HCT116 (cell line): ENCODE results near the gene BEGAIN. TPM values are rescaled to one million over a fixed set of nuclear protein-coding genes. Genes with fewer than 3 reads are reported as not detected.

Experiments
- ATAC-seq: fragments of 200-7000 bp; cut with Tn5 transposase; 2 replicates; pipeline ENCODE4 v1.9.1; 2020; ENCODE audit warnings: mild to moderate bottlenecking, moderate library complexity
- BruUV-seq: library from RNA; stranded (reverse); fragments of 400-500 nt; replicated peaks from 2 replicates; lab custom pipeline; 2021; lab: Mats Ljungman, UMichigan
- CTCF ChIA-PET: fragments of 300-600 bp; sonication (Branson Sonifier 250); formaldehyde crosslinking; loops from one replicate; lab custom pipeline; 2021; ENCODE audit warnings: antibody characterized with exemption; lab: Charles Lee
- POLR2A ChIA-PET: fragments of 300-600, 350-600 bp; sonication (Branson Sonifier 250); formaldehyde crosslinking; loops from one replicate; lab custom pipeline; 2021; ENCODE audit warnings: antibody characterized with exemption; lab: Charles Lee
- RAD21 ChIA-PET, 2 experiments: fragments of 300-600 bp; sonication (Branson Sonifier 250); formaldehyde crosslinking; loops; one replicate each; lab custom pipeline; 2023; ENCODE audit warnings: low total read pairs in 2 of 2; ENCODE audit not compliant: uncharacterized antibody in 2 of 2, unreplicated experiment in 2 of 2, low non-redundant PET in 1 of 2; lab: Charles Lee
- DNase-seq: peaks from one replicate; pipeline ENCODE4 v3.0.0-alpha.2; 2010; ENCODE audit warnings: low read depth, low spot score
- H2AFZ ChIP-seq: fragments of 200-600 bp; shearing (Covaris generic), sonication (generic); 2 replicates; pipeline ENCODE4 v1.6.1; 2017; ENCODE audit warnings: low read depth, mixed run types, mixed read lengths, antibody characterized with exemption, low read length; ENCODE audit not compliant: poor library complexity, severe bottlenecking
- H3K27ac ChIP-seq: 2 replicates; pipeline ENCODE4 v1.5.1; 2012; ENCODE audit warnings: low read depth, low read length
- H3K27me3 ChIP-seq: fragments of 200-600 bp; sonication (generic); 2 replicates; pipeline ENCODE4 v1.6.1; 2016; ENCODE audit warnings: mixed run types, low read length, mixed read lengths; ENCODE audit not compliant: insufficient read depth
- H3K36me3 ChIP-seq, 2 experiments: fragments of 200-500 bp in 1 of 2; fragments of 200-600 bp in 1 of 2; sonication (Bioruptor generic) in 1 of 2; sonication (generic) in 1 of 2; 2 replicates each; pipeline versions ENCODE4 v1.5.1 to v1.6.1; 2014 to 2016; ENCODE audit warnings: low read length in 2 of 2, inconsistent platforms in 1 of 2, mixed read lengths in 1 of 2, mixed run types in 1 of 2; ENCODE audit not compliant: insufficient read depth in 2 of 2, control insufficient read depth in 1 of 2
- H3K4me1 ChIP-seq, 2 experiments: fragments of 200-600 bp in 1 of 2; sonication (generic) in 1 of 2; 2 replicates each; pipeline versions ENCODE4 v1.5.1 to v1.6.1; 2012 to 2017; ENCODE audit warnings: low read length in 2 of 2, inconsistent platforms in 1 of 2, mild to moderate bottlenecking in 1 of 2, mixed read lengths in 1 of 2, mixed run types in 1 of 2, moderate library complexity in 1 of 2; ENCODE audit not compliant: insufficient read depth in 2 of 2, control insufficient read depth in 1 of 2
- H3K4me2 ChIP-seq: fragments of 200-600 bp; sonication (generic); 2 replicates; pipeline ENCODE4 v1.6.1; 2017; ENCODE audit warnings: mixed run types, low read length, mixed read lengths
- H3K4me3 ChIP-seq, 2 experiments: fragments of 200-600 bp in 1 of 2; sonication (generic) in 1 of 2; replicated peaks in 1 of 2; 2 replicates each; pipeline ENCODE4 v1.5.1; 2011 to 2016; ENCODE audit warnings: low read length in 2 of 2, control low read depth in 1 of 2, low read depth in 1 of 2, mild to moderate bottlenecking in 1 of 2, mixed read lengths in 1 of 2, mixed run types in 1 of 2
- H3K79me2 ChIP-seq: fragments of 200-600 bp; sonication (generic); 2 replicates; pipeline ENCODE4 v1.6.1; 2017; ENCODE audit warnings: mild to moderate bottlenecking, mixed run types, low read length, moderate library complexity, mixed read lengths; ENCODE audit not compliant: insufficient read depth
- H3K9ac ChIP-seq: fragments of 200-600 bp; sonication (generic); 2 replicates; pipeline ENCODE4 v1.6.1; 2016; ENCODE audit warnings: low read length, mixed read lengths
- H3K9me2 ChIP-seq: fragments of 200-600 bp; sonication (generic), shearing (Covaris generic); 2 replicates; pipeline ENCODE4 v1.6.1; 2017; ENCODE audit warnings: mixed run types, mild to moderate bottlenecking, moderate library complexity; ENCODE audit not compliant: insufficient read depth
- H3K9me3 ChIP-seq, 2 experiments: fragments of 200-500 bp in 1 of 2; fragments of 200-600 bp in 1 of 2; sonication (Bioruptor generic) in 1 of 2; sonication (generic) in 1 of 2; 2 replicates each; pipeline ENCODE4 v1.6.1; 2014 to 2017; ENCODE audit warnings: low read length in 2 of 2, mixed read lengths in 2 of 2, inconsistent platforms in 1 of 2, low read depth in 1 of 2, mild to moderate bottlenecking in 1 of 2, mixed run types in 1 of 2, moderate library complexity in 1 of 2; ENCODE audit not compliant: control insufficient read depth in 1 of 2, insufficient read depth in 1 of 2
- H4K20me1 ChIP-seq: fragments of 200-600 bp; sonication (generic), shearing (Covaris generic); 2 replicates; pipeline ENCODE4 v1.6.1; 2017; ENCODE audit warnings: mixed run types, mild to moderate bottlenecking, moderate library complexity; ENCODE audit not compliant: insufficient read depth
- ATF3 ChIP-seq: IDR thresholded peaks from 2 replicates; pipeline ENCODE4 v1.6.1; 2012
- CBX3 ChIP-seq: IDR thresholded peaks from 2 replicates; pipeline ENCODE4 v1.6.1; 2012; ENCODE audit warnings: low read depth
- CTCF ChIP-seq, 3 experiments: fragments of 200-600 bp in 1 of 3; sonication (generic) in 1 of 3; IDR thresholded peaks in 2 of 3; conservative IDR thresholded peaks in 1 of 3; 2 replicates each; pipeline ENCODE4 v1.5.1; 2012 to 2017; ENCODE audit warnings: low read depth in 2 of 3, low read length in 2 of 3, antibody characterized with exemption in 1 of 3, borderline replicate concordance in 1 of 3, control low read depth in 1 of 3, mild to moderate bottlenecking in 1 of 3, mixed read lengths in 1 of 3, mixed run types in 1 of 3, moderate library complexity in 1 of 3; ENCODE audit not compliant: insufficient read depth in 1 of 3
- ELF1 ChIP-seq: IDR thresholded peaks from 2 replicates; pipeline ENCODE4 v1.6.1; 2012; ENCODE audit warnings: low read depth, borderline replicate concordance
- EZH2 ChIP-seq: fragments of 200-600 bp; sonication (generic); IDR thresholded peaks from 2 replicates; pipeline ENCODE4 v1.6.1; 2017; ENCODE audit warnings: antibody characterized with exemption, mixed run types
- EZH2phosphoT487 ChIP-seq: fragments of 200-600 bp; IDR thresholded peaks from 2 replicates; pipeline ENCODE4 v1.6.1; 2018; ENCODE audit warnings: antibody characterized with exemption, borderline replicate concordance
- FOSL1 ChIP-seq: IDR thresholded peaks from 2 replicates; pipeline ENCODE4 v1.6.1; 2012; ENCODE audit warnings: low read depth
- MAX ChIP-seq: IDR thresholded peaks from 2 replicates; pipeline ENCODE4 v1.6.1; 2012
- POLR2A ChIP-seq: IDR thresholded peaks from 2 replicates; pipeline ENCODE4 v1.7.0; 2011; ENCODE audit warnings: borderline replicate concordance; ENCODE audit not compliant: insufficient read depth, insufficient read length; ENCODE audit errors: extremely low read depth
- POLR2AphosphoS5 ChIP-seq: IDR thresholded peaks from 2 replicates; pipeline ENCODE4 v1.6.1; 2011; ENCODE audit warnings: mild to moderate bottlenecking, low read depth, low read length, moderate library complexity
- RAD21 ChIP-seq: IDR thresholded peaks from 2 replicates; pipeline ENCODE4 v1.6.1; 2012; ENCODE audit warnings: low read depth, mild to moderate bottlenecking
- REST ChIP-seq: IDR thresholded peaks from 2 replicates; pipeline ENCODE4 v1.6.1; 2012; ENCODE audit warnings: low read depth
- SIN3A ChIP-seq: IDR thresholded peaks from 2 replicates; pipeline ENCODE4 v1.6.1; 2012; ENCODE audit warnings: low read depth
- SRF ChIP-seq: IDR thresholded peaks from 2 replicates; pipeline ENCODE4 v1.6.1; 2012; ENCODE audit warnings: low read depth
- TCF7L2 ChIP-seq: IDR thresholded peaks from 2 replicates; pipeline ENCODE4 v1.7.0; 2011; ENCODE audit warnings: borderline replicate concordance, inconsistent platforms; ENCODE audit not compliant: insufficient read depth, insufficient read length; ENCODE audit errors: extremely low read depth
- YY1 ChIP-seq: IDR thresholded peaks from 2 replicates; pipeline ENCODE4 v1.6.1; 2011; ENCODE audit warnings: low read length, low read depth, moderate library complexity, mild to moderate bottlenecking; ENCODE audit not compliant: insufficient replicate concordance; ENCODE audit errors: extremely low read depth
- ZBTB33 ChIP-seq: IDR thresholded peaks from 2 replicates; pipeline ENCODE4 v1.6.1; 2011; ENCODE audit warnings: mild to moderate bottlenecking, low read length, moderate library complexity; ENCODE audit not compliant: insufficient replicate concordance; ENCODE audit errors: extremely low read depth
- ZFX ChIP-seq: fragments of 450-650 bp; IDR thresholded peaks from 2 replicates; pipeline ENCODE4 v1.6.1; 2017
- intact Hi-C: fragments of 100-400 bp; cut with micrococcal nuclease; formaldehyde crosslinking; loops from 2 replicates; pipeline ENCODE4 v1.10.0; 2022
- total RNA-seq: library from RNA; stranded (reverse); gene quantifications from one replicate; pipeline ENCODE4 v1.2.1, GENCODE V29; 2021; ENCODE audit not compliant: unreplicated experiment

The BEGAIN gene
- total RNA-seq, 1 experiment from 2014 or later = 8.5 TPM

GRCh38 chr14:100539003-100539660 lies 48.1 kb downstream of the BEGAIN start:
- Histone ChIP-seq H3K27ac (no peak overlapping the region), H3K4me1 (peaks cover 4 to 12% of the 10 kb centered on the region in 2 experiments; a peak in 3 of 4 replicates), H3K27me3 (no peaks in the 10 kb centered on the region), H3K4me3 (no peak overlapping the region), H3K9me3 (no peaks in the 10 kb centered on the region), H4K20me1 (no peaks in the 10 kb centered on the region), H3K4me2 (no peak overlapping the region), H3K9me2 (no peaks in the 10 kb centered on the region), H2AFZ (no peak overlapping the region), H3K9ac (no peak overlapping the region), H3K79me2 (no peaks in the 10 kb centered on the region), H3K36me3 (no peaks in the 10 kb centered on the region)
- TF ChIP-seq EZH2phosphoT487 = no peak
- TF ChIP-seq RAD21 = no peak
- TF ChIP-seq CTCF (IDR thresholded peaks at IDR 0.05 in 2 of 3, conservative IDR thresholded peaks at IDR 0.05 in 1 of 3; ENCODE audit: borderline replicate concordance in 1 of 3, insufficient read depth in 1 of 3, low read depth in 2 of 3, low read length in 2 of 3) = no peak
- TF ChIP-seq POLR2AphosphoS5 = no peak
- no peak for TF ChIP-seq SRF
- TF ChIP-seq ATF3 = no peak
- no peak for TF ChIP-seq SIN3A
- no peak for TF ChIP-seq CBX3
- TF ChIP-seq FOSL1 = no peak
- TF ChIP-seq ZBTB33 = no peak
- TF ChIP-seq MAX = no peak
- no peak for TF ChIP-seq TCF7L2
- TF ChIP-seq REST = no peak
- no peak for TF ChIP-seq ZFX
- TF ChIP-seq POLR2A = no peak
- TF ChIP-seq YY1 = no peak
- TF ChIP-seq EZH2 = no peak
- TF ChIP-seq ELF1 = no peak
- no TSS peak for BruUV-seq
- no peak for DNase-seq
- ChIA-PET POLR2A (no interaction called here), RAD21 (no interaction called here), CTCF (no interaction called here)
- intact Hi-C loops = no loop called here
- no peak for ATAC-seq
